Body of pancreas (tissue), 4 donors: ENCODE results near the gene SIRPA.

Source experiments
- CTCF ChIP-seq, 7 experiments: fragments of 450-650 bp in 4 of 7; fragments of 200-600 bp in 3 of 7; sonication (generic) in 3 of 7; IDR thresholded peaks; one replicate each; pipeline ENCODE4 v1.5.1; 2016 to 2019; ENCODE audit warnings: antibody characterized with exemption in 7 of 7
- POLR2A ChIP-seq, 3 donors: fragments of 450-650 bp; IDR thresholded peaks; one replicate each; pipeline ENCODE4 v1.6.1; 2016; ENCODE audit warnings: antibody characterized with exemption in 3 of 3, mild to moderate bottlenecking in 2 of 3

GRCh38 chr20:1933465-1933870 is 38.3 kb downstream of the SIRPA start:
- TF ChIP-seq CTCF (IDR thresholded peaks at IDR 0.05) (no peak), POLR2A (IDR thresholded peaks at IDR 0.05) (no peak)
